ENCODE measurements around the gene WDR86.

The WDR86 gene

DNA sequence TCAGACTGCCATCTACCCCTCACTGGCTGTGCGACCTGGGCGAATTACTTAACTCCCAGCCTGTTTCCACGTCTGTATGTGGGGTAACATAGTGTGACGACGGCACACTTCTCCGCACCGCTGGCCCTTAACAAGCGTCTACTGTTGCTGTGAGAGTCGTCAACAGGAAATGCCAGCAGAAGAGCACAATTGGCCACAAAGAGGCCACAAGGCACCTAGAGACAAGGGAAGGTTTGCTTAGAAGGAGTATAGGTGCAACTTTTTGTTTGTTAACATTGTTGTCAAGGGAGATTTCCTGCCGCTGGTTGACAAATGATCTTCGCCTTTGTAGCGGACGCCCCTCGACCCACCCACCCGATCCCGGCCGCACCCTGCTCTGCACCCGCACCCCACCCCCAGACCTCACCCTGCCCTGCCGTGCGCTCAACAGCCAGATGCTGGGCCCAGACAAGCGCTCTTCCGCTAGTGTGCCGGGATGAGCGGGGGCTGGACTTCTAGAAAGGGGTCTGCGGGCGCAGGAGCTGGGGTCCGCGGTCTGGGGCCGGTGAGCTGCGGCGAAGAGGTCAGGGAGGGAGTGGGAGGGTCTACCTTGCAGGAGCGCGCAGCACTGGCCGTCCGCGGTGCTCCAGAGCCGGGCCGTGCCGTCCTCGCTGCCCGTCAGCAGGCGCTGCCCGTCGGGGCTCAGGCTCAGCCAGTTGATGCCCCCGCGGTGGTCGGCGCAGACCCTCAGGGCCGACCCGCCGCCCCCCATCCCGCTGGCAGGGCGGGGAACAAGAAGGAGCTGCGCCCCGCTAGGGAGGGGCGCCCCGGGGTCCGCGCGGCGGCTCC is 785 bp downstream of the WDR86 start:
- peak overlapping the region; percentile 71 for H3K9ac ChIP-seq (ENCODE audit: insufficient read length)
- no peak for TF ChIP-seq POLR2AphosphoS5 (IDR thresholded peaks at IDR 0.05; ENCODE audit: borderline replicate concordance, low read depth, low read length)
- TF ChIP-seq EZH2 (IDR thresholded peaks at IDR 0.05), result no peak
- no peak for TF ChIP-seq FOXP2 (optimal IDR thresholded peaks at IDR 0.05; ENCODE audit: control extremely low read depth, extremely low read length, insufficient read depth)
- no peaks in the 10 kb centered on the region for H3K9me3 ChIP-seq (ENCODE audit: low read depth, low read length)
- H3K4me3 ChIP-seq, result peak overlapping the region; percentile 87
- DNase-seq (ENCODE audit: low read depth, low spot score), result no peak
- H3K36me3 ChIP-seq (ENCODE audit: insufficient read depth, low read length), result no peaks in the 10 kb centered on the region
- no peak overlapping the region for H3K27ac ChIP-seq

DNA sequence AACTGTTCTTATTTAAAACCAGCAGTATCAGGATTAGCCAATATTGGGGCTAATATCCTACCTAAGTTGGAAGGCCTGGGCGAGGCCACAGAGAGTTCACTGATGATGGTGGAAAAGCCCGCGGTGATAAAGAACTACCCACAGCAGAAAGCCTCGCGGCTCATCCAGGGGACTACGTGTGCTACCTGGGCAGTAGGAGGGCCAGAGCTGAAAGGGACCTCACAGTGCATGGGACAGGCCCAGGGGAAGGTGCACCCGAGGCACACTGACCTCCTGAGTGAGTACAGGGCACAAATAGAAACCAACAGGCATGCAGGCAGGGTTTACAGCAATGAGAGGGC is 1.4 kb downstream of the WDR86 start:
- H3K9ac ChIP-seq (ENCODE audit: insufficient read length), result no peak overlapping the region
- no peaks in the 10 kb centered on the region for H3K9me3 ChIP-seq (ENCODE audit: low read depth, low read length)
- peak overlapping the region; percentile 87 for H3K4me3 ChIP-seq
- DNase-seq (ENCODE audit: low read depth, low spot score), result no peak
- no peaks in the 10 kb centered on the region for H3K36me3 ChIP-seq (ENCODE audit: insufficient read depth, low read length)
- H3K27ac ChIP-seq, result no peak overlapping the region
- TF ChIP-seq POLR2AphosphoS5 (IDR thresholded peaks at IDR 0.05; ENCODE audit: borderline replicate concordance, low read depth, low read length) (no peak), EZH2 (IDR thresholded peaks at IDR 0.05) (no peak), FOXP2 (optimal IDR thresholded peaks at IDR 0.05; ENCODE audit: control extremely low read depth, extremely low read length, insufficient read depth) (no peak)

DNA sequence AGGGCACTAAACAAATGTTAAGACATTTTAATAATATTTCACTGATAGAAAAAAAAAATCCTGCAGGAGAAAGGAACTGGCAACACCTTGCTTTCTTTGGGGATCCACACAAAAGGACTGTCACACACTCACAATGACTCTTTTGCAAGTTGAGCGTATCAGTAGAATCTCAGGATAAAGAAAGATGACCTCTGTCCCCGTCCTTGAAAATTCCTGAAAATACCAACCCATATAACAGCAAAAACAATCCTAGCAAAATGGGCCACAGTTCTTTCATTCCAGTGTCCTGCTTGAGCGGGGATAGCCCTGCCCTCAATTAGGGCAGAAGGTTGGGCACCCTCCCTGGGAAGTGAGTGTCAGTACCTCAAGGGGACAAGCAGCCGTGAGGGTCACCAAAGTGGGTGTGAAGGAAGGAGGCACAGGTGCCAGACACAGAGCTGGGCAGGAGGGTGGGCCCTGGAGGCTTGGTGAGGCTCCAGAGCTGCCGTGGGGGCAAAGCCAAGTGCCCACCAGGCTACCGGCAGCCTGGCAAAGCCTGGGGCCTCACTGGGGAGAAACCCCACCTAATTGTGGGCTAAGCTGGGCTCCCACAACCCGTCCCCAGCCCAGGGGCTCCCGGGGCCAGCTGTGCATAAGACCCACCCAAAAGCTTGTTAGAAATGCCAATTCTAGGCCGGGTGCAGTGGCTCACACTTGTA is 2.8 kb downstream of the WDR86 start:
- H3K27ac ChIP-seq, result 0 out of 2 replicates have a peak overlapping the region, but pooled peaks have one; percentile 46
- no peak overlapping the region for H3K9ac ChIP-seq (ENCODE audit: insufficient read length)
- H3K36me3 ChIP-seq (ENCODE audit: insufficient read depth, low read length), result no peaks in the 10 kb centered on the region
- no peak for DNase-seq (ENCODE audit: low read depth, low spot score)
- H3K9me3 ChIP-seq (ENCODE audit: low read depth, low read length), result no peaks in the 10 kb centered on the region
- TF ChIP-seq EZH2 (IDR thresholded peaks at IDR 0.05) (no peak), FOXP2 (optimal IDR thresholded peaks at IDR 0.05; ENCODE audit: control extremely low read depth, extremely low read length, insufficient read depth) (no peak), POLR2AphosphoS5 (IDR thresholded peaks at IDR 0.05; ENCODE audit: borderline replicate concordance, low read depth, low read length) (no peak)
- H3K4me3 ChIP-seq, result no peak overlapping the region

DNA sequence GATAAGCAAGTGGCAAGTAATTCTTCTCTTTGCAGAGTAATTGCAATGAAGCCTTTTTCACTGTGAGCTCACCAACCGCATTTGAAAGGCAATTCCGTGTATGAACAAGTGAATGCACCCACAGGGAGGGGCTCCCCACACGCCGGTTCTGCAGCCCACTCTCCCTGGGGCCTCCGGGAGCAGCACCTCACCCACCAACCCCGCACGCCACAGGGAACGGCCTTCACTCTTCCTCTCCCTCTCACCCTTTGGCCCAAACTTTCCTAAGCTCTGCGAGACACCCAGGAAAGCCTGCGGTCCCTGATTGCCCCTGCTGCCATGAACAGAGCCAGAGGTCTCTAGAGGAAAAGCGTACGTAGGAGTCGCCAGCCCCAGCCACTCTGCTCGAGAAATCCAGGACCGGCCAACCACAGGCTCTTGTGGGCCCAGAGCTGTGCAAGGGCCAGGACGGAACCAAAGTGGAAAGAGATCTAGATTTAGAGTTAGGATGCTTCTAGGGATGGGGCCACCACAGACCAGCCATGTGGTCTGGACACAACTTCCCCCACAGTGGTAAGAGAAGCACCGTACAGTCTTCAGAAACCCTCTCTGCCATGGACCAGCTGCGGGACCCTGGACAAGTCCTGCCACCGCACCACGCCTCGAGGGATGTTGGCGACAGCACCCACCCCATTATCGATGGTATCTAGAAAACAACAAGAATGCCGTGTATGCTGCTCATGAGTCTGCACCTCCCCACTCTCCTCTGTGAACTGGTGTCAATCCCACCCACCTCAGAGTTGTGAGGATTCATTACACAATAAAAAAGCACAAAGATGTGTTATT is 3.6 kb downstream of the WDR86 start:
- Histone ChIP-seq H3K4me3 (no peak overlapping the region), H3K27ac (0 out of 2 replicates have a peak overlapping the region, but pooled peaks have one; percentile 46), H3K9me3 (ENCODE audit: low read depth, low read length) (no peaks in the 10 kb centered on the region), H3K9ac (ENCODE audit: insufficient read length) (no peak overlapping the region), H3K36me3 (ENCODE audit: insufficient read depth, low read length) (no peaks in the 10 kb centered on the region)
- DNase-seq (ENCODE audit: low read depth, low spot score), result no peak
- TF ChIP-seq POLR2AphosphoS5 (IDR thresholded peaks at IDR 0.05; ENCODE audit: borderline replicate concordance, low read depth, low read length) (no peak), FOXP2 (optimal IDR thresholded peaks at IDR 0.05; ENCODE audit: control extremely low read depth, extremely low read length, insufficient read depth) (no peak), EZH2 (IDR thresholded peaks at IDR 0.05) (no peak)

GRCh38 chr7:151405588-151405987 is 4.2 kb downstream of the WDR86 start:
- Histone ChIP-seq H3K9ac (ENCODE audit: insufficient read length) (no peak overlapping the region), H3K4me3 (no peak overlapping the region), H3K27ac (no peak overlapping the region), H3K9me3 (ENCODE audit: low read depth, low read length) (no peaks in the 10 kb centered on the region), H3K36me3 (ENCODE audit: insufficient read depth, low read length) (no peaks in the 10 kb centered on the region)
- TF ChIP-seq POLR2AphosphoS5 (IDR thresholded peaks at IDR 0.05; ENCODE audit: borderline replicate concordance, low read depth, low read length), result no peak
- TF ChIP-seq FOXP2 (optimal IDR thresholded peaks at IDR 0.05; ENCODE audit: control extremely low read depth, extremely low read length, insufficient read depth), result no peak
- TF ChIP-seq EZH2 (IDR thresholded peaks at IDR 0.05), result no peak
- no peak for DNase-seq (ENCODE audit: low read depth, low spot score)

DNA sequence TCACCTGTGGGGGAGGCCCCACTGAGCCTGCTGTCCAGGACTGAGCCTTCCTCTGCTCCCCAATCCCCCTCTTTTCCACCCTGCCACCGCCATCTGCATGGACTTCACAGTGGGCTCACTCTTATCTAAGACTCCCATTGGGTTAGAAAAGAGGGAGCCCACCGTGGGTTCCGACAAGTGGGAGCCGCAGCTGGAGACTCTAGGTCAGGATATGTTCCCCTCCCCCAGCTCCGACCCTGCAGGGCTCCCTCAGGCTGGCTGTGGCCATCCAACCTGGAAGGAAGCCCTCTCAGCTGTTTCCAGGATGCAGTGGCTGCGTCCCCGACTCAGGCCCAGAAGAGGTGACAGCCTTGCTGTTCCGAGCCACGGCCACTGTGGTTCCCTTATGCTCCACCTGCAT is 4.8 kb downstream of the WDR86 start:
- H3K27ac ChIP-seq, result peak overlapping the region; percentile 40; the same call in 1 of the 2 replicates

GRCh38 chr7:151404216-151405011 is 5.4 kb downstream of the WDR86 start:
- Histone ChIP-seq H3K9me3 (ENCODE audit: low read depth, low read length) (no peaks in the 10 kb centered on the region), H3K36me3 (ENCODE audit: insufficient read depth, low read length) (no peaks in the 10 kb centered on the region), H3K27ac (peak overlapping the region; percentile 40; the same call in 1 of the 2 replicates), H3K4me3 (peak overlapping the region; percentile 40), H3K9ac (ENCODE audit: insufficient read length) (no peak overlapping the region)
- TF ChIP-seq EZH2 (IDR thresholded peaks at IDR 0.05), result no peak
- no peak for TF ChIP-seq POLR2AphosphoS5 (IDR thresholded peaks at IDR 0.05; ENCODE audit: borderline replicate concordance, low read depth, low read length)
- TF ChIP-seq FOXP2 (optimal IDR thresholded peaks at IDR 0.05; ENCODE audit: control extremely low read depth, extremely low read length, insufficient read depth), result no peak
- no peak for DNase-seq (ENCODE audit: low read depth, low spot score)

More for the DNA sequence above, 4.8 kb downstream of the WDR86 start:
- no peak for DNase-seq (ENCODE audit: low read depth, low spot score)
- Histone ChIP-seq H3K4me3 (peak overlapping the region; percentile 40), H3K9me3 (ENCODE audit: low read depth, low read length) (no peaks in the 10 kb centered on the region), H3K36me3 (ENCODE audit: insufficient read depth, low read length) (no peaks in the 10 kb centered on the region), H3K9ac (ENCODE audit: insufficient read length) (no peak overlapping the region)
- TF ChIP-seq POLR2AphosphoS5 (IDR thresholded peaks at IDR 0.05; ENCODE audit: borderline replicate concordance, low read depth, low read length) (no peak), FOXP2 (optimal IDR thresholded peaks at IDR 0.05; ENCODE audit: control extremely low read depth, extremely low read length, insufficient read depth) (no peak), EZH2 (IDR thresholded peaks at IDR 0.05) (no peak)

All from SK-N-MC (cell line).